Keratinocyte (primary cell): ENCODE measurements around the gene CD86. TPM values are rescaled to one million over a fixed set of nuclear protein-coding genes. Genes with fewer than 3 reads are reported as not detected.
A peak's percentile ranks its signal among the peaks of the same experiment; 100 is the strongest.

Experiments
- DNase-seq: peaks from one replicate; pipeline ENCODE4 v3.0.0-alpha.2; 2011; ENCODE audit warnings: low read depth, missing footprints, low spot score
- FAIRE-seq: peaks from 2 replicates; lab custom pipeline; 2011; peaks lifted over from hg19 to GRCh38; lab: Jason Lieb, UNC
- H2AFZ ChIP-seq: 2 replicates; pipeline ENCODE4 v1.6.0; 2012; ENCODE audit warnings: low read length, control low read depth, inconsistent platforms; ENCODE audit not compliant: control insufficient read depth
- H3K27ac ChIP-seq: 2 replicates; pipeline ENCODE4 v1.5.1; 2011; ENCODE audit warnings: low read length; ENCODE audit not compliant: control insufficient read depth, insufficient read depth
- H3K27me3 ChIP-seq: 3 replicates; pipeline ENCODE4 v1.6.0; 2011; ENCODE audit warnings: low read length; ENCODE audit not compliant: control insufficient read depth, insufficient read depth; ENCODE audit errors: extremely low read depth
- H3K36me3 ChIP-seq, 2 experiments: 2 replicates in 1 of 2; 3 replicates in 1 of 2; pipeline ENCODE4 v1.5.1; 2011; ENCODE audit warnings: low read length in 2 of 2, mild to moderate bottlenecking in 1 of 2; ENCODE audit not compliant: control insufficient read depth in 2 of 2, insufficient read depth in 2 of 2; ENCODE audit errors: extremely low read depth in 1 of 2
- H3K4me1 ChIP-seq: 3 replicates; pipeline ENCODE4 v1.5.1; 2011; ENCODE audit warnings: low read length; ENCODE audit not compliant: control insufficient read depth, insufficient read depth; ENCODE audit errors: extremely low read depth
- H3K4me2 ChIP-seq: 3 replicates; pipeline ENCODE4 v1.6.0; 2011; ENCODE audit warnings: low read depth, low read length; ENCODE audit not compliant: control insufficient read depth, insufficient read depth; ENCODE audit errors: extremely low read depth
- H3K4me3 ChIP-seq, 3 experiments: fragments of 200-600 bp in 1 of 3; sonication (generic) in 1 of 3; 2 replicates in 2 of 3; 3 replicates in 1 of 3; pipeline ENCODE4 v1.5.1; 2011 to 2016; ENCODE audit warnings: low read length in 3 of 3, mild to moderate bottlenecking in 3 of 3, control low read depth in 2 of 3, inconsistent platforms in 1 of 3, low read depth in 1 of 3, mixed read lengths in 1 of 3, mixed run types in 1 of 3, moderate library complexity in 1 of 3; ENCODE audit not compliant: control insufficient read depth in 2 of 3, insufficient read depth in 2 of 3; ENCODE audit errors: extremely low read depth in 1 of 3
- H3K79me2 ChIP-seq: 2 replicates; pipeline ENCODE4 v1.6.0; 2012; ENCODE audit warnings: low read length; ENCODE audit not compliant: control insufficient read depth, insufficient read depth
- H3K9ac ChIP-seq: 3 replicates; pipeline ENCODE4 v1.6.0; 2011; ENCODE audit warnings: low read length; ENCODE audit not compliant: control insufficient read depth, insufficient read depth; ENCODE audit errors: extremely low read depth
- H3K9me1 ChIP-seq: 3 replicates; pipeline ENCODE4 v1.6.0; 2011; ENCODE audit warnings: low read length; ENCODE audit not compliant: control insufficient read depth, insufficient read depth; ENCODE audit errors: extremely low read depth
- H3K9me3 ChIP-seq: 2 replicates; pipeline ENCODE4 v1.5.1; 2012; ENCODE audit warnings: low read depth, low read length; ENCODE audit not compliant: control insufficient read depth
- H4K20me1 ChIP-seq: 3 replicates; pipeline ENCODE4 v1.6.0; 2011; ENCODE audit warnings: low read length; ENCODE audit not compliant: control insufficient read depth, insufficient read depth; ENCODE audit errors: extremely low read depth
- EZH2 ChIP-seq: IDR thresholded peaks from one replicate; pipeline ENCODE4 v1.6.1; 2012; ENCODE audit warnings: inconsistent platforms, mild to moderate bottlenecking, low read length, moderate library complexity
- dilution Hi-C: fragments of 300-500 bp; cut with MboI; formaldehyde crosslinking; loops from one replicate; pipeline ENCODE4 v1.7.0; 2020; ENCODE audit warnings: low sequenced_read_pairs; ENCODE audit not compliant: extremely low pct_ligation_motif_present
- polyA plus RNA-seq, 5 experiments: library from polyadenylated mRNA; depleted of rRNA in 3 of 5; stranded (reverse) in 3 of 5; stranded (forward) in 1 of 5; unstranded in 1 of 5; fragments of >200 nt; gene quantifications; 1 replicate in 1 of 5; 2 replicates in 3 of 5; 3 replicates in 1 of 5; pipeline versions ENCODE4 v1.2.1 to v1.2.3, GENCODE V29; 2011 to 2012; ENCODE audit warnings: missing spikeins in 2 of 5, low read depth in 1 of 5, low replicate concordance in 1 of 5
- TF ChIP-seq, protein P1 (sequence below), 3 experiments: IDR thresholded peaks in 1 of 3; conservative IDR thresholded peaks in 1 of 3; optimal IDR thresholded peaks in 1 of 3; 2 replicates in 2 of 3; 3 replicates in 1 of 3; pipeline versions ENCODE3 to v1.5.1; 2011; ENCODE audit warnings: low read length in 3 of 3, mild to moderate bottlenecking in 3 of 3, moderate library complexity in 2 of 3, control low read depth in 1 of 3, inconsistent platforms in 1 of 3; ENCODE audit not compliant: insufficient read depth in 2 of 3; ENCODE audit errors: extremely low read depth in 1 of 3

Gene CD86
- polyA plus RNA-seq, 1 donor (not counting 4 experiments of a cell fraction or from before 2014, with no cell fraction given) = 2.9 TPM

DNA sequence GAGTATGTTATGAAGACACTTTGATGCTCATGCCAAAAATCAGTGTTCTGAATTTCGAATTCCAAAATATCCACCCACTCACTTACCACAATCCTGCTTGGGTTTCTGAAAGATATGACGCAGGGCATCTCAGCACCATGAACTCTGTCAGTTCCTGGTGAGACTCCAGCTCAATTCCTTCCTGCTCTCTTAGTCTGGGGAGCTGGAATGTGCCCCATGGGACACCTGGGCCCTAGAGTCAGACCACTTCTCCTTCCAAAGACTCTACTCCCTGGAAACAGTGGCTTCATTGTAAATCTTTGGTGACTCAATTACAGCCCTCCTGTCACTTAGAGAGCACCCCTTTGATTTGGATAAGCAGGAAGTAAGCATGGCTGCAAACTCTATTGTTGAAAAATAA lies 50.5 kb downstream of the CD86 start:
- Histone ChIP-seq H3K27ac (no peak overlapping the region), H2AFZ (no peak overlapping the region), H3K36me3 (no peaks in the 10 kb centered on the region), H3K27me3 (no peaks in the 10 kb centered on the region), H3K4me1 (peaks cover 4% of the 10 kb centered on the region), H3K9me3 (no peaks in the 10 kb centered on the region), H3K9me1 (no peaks in the 10 kb centered on the region), H3K9ac (no peak overlapping the region), H3K4me2 (no peak overlapping the region), H4K20me1 (no peaks in the 10 kb centered on the region), H3K4me3 (no peak overlapping the region), H3K79me2 (no peaks in the 10 kb centered on the region)
- no peak for DNase-seq
- peak; percentile 73 for FAIRE-seq
- TF ChIP-seq EZH2 = no peak
- TF ChIP-seq, protein P1, sequence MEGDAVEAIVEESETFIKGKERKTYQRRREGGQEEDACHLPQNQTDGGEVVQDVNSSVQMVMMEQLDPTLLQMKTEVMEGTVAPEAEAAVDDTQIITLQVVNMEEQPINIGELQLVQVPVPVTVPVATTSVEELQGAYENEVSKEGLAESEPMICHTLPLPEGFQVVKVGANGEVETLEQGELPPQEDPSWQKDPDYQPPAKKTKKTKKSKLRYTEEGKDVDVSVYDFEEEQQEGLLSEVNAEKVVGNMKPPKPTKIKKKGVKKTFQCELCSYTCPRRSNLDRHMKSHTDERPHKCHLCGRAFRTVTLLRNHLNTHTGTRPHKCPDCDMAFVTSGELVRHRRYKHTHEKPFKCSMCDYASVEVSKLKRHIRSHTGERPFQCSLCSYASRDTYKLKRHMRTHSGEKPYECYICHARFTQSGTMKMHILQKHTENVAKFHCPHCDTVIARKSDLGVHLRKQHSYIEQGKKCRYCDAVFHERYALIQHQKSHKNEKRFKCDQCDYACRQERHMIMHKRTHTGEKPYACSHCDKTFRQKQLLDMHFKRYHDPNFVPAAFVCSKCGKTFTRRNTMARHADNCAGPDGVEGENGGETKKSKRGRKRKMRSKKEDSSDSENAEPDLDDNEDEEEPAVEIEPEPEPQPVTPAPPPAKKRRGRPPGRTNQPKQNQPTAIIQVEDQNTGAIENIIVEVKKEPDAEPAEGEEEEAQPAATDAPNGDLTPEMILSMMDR (optimal IDR thresholded peaks at IDR 0.05 in 1 of 3, IDR thresholded peaks at IDR 0.05 in 1 of 3, conservative IDR thresholded peaks at IDR 0.05 in 1 of 3; ENCODE audit: extremely low read depth in 1 of 3, insufficient read depth in 2 of 3, low read length in 3 of 3) = no peak
- dilution Hi-C loops = no loop called here

DNA sequence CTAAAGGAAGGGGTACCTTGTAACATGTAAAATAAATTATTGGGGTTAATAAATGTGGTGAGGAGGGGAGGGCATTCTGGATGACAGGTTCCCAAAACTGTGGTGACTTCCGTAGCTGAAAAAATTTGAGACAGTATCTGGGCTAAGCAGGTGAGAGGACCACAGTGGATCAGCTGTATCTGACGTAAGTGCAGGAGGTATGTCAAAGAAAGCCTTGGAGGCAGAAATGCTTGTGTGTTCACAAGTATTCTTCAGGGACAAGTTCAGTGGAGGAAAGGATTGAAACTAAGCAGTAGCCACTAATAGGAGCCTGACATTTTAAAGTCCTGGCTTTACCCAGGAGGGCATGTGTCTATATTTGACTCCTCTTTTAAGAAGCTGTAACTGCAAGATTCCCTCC lies 52.0 kb downstream of the CD86 start:
- H3K36me3 ChIP-seq = no peaks in the 10 kb centered on the region
- dilution Hi-C loops = no loop called here
- FAIRE-seq (no peak), DNase-seq (no peak)
- H3K9me3 ChIP-seq = no peaks in the 10 kb centered on the region
- no peak overlapping the region for H3K9ac ChIP-seq
- no peaks in the 10 kb centered on the region for H3K4me1 ChIP-seq
- H3K27ac ChIP-seq = no peak overlapping the region
- H3K9me1 ChIP-seq = no peaks in the 10 kb centered on the region
- no peak overlapping the region for H3K4me2 ChIP-seq
- no peak overlapping the region for H3K4me3 ChIP-seq
- no peaks in the 10 kb centered on the region for H4K20me1 ChIP-seq
- TF ChIP-seq, protein P1 (optimal IDR thresholded peaks at IDR 0.05 in 1 of 3, IDR thresholded peaks at IDR 0.05 in 1 of 3, conservative IDR thresholded peaks at IDR 0.05 in 1 of 3; ENCODE audit: extremely low read depth in 1 of 3, insufficient read depth in 2 of 3, low read length in 3 of 3) = no peak
- no peak for TF ChIP-seq EZH2
- H2AFZ ChIP-seq = no peak overlapping the region
- no peaks in the 10 kb centered on the region for H3K27me3 ChIP-seq
- no peaks in the 10 kb centered on the region for H3K79me2 ChIP-seq
